GM21825 (cell line): ENCODE data around the gene STAC3.

Experiments
- ATAC-seq: cut with Tn5 transposase; IDR thresholded peaks from one replicate; pipeline ENCODE4 v1.9.1; 2021; ENCODE audit warnings: mild to moderate bottlenecking, moderate library complexity; ENCODE audit not compliant: unreplicated experiment

STAC3 gene

DNA sequence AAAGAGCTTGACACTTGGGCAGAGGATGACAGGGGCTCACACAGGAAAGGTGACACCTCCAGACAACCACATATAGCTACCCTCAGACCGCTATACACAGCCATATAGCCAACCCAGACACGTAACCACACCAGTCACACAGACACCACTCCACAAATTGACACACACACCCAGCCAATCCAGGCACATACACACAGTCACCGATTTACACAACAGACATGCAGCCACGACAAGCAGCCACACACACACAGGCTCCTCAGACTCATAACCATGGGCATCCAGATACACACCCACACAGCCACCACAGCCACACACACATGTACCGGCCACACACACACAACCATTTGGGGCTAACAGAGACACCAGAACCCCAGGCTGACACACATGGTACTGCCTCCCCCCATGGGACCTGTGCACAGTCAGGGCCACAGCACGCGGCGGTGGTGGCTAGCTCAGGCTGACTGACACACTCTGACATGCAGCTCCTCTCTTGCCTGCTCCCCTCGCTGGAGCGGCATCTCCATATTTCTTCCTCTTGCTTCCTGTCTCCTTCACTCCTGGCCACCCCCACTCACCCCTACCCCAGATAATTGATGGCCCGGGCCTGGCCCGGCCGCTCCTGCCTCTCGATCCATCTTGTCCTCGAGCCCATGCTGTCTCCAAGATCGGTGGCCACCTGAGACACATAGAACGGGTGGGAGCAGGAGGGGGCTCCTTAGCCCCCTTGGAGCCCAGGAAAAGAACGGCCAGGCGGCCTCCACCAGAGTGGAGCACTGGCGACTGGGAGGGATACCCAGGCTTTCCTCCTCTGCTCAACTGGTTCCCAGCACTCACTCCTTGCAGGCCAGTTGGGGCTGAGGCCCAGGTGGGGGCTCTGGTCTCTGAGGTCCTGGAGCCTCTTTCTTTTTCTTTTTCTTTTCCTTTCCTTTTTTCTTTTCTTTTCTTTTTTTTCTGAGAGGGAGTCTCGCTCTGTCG is 27.5 kb downstream of the STAC3 start:
- ATAC-seq = no peak

DNA sequence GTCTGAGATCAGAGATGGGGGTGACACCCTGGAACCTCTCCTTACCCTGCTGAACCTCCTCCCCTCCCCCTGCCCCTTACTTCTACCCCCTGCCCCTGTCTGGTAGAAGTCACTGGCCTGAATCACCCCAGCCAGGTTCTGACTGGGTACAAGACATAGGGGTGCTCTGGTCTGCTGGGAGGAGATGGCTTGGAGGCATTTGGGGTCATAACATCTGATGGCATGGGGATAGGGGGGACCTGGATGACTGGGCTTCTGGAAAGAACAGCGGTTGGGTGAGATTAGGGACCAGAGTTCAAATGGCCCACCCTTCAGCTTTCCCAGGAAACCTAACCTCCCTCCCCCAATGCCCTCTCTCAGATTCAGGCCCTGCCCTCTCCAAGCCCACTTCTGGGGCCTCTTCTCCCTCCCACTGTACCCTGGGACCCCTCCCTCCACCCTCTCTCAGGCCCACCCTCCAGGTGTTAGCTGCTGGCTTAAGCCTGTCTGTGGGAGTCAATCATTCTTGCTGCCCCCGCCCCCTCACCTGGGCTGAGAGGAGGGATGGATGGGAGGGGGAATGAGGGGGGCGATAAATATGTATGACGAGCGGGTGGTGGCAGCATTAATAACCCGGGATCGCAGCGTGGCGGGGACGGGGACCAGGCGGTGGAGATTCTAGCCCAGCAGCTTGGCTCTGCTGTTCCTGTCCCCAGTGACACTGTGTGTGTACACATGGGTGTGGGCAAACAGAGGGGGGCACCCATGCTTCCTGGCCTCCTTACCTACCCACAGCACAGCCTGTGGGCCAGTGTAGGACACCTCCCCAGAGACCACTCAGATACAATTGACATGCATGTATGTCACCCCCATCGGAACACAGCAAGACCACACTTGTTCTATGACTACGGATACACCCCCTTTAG is 28.4 kb downstream of the STAC3 start:
- ATAC-seq = no peak

DNA sequence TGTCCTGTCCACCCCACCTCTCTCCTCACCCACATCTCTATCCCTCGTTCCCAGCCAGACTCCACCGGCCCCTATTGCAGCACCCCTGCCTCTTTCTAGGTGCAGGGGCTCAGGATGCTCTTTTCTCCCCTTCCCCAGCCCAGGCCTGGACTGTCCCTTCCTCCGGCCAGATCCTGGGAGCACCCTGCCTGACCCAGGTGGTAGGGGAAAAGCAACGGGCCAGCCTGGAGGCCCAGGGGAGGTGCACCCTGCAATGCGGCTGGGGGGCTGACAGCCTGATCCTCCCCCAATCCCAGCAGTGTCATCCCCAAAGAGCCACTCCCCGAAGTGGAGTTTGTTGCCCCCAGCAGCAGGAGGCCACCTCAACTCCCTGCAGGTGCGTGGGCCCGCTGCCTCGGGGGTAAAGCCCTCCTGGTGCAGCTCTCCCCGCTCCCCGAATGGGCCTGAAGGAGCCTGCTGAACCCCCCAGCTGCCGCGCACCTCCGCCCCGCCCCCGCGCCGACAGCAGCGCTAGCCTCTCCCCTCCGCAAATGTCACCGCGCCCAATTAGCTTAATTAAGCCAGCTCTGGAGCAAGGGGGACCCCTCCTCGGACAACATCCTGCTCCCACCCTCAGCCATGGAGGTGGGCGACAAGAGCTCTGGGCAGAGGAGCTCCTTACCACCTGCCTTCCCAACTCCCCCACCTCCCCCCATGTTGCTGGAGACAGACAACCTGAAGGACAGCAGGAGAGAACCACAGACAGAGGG is 29.6 kb downstream of the STAC3 start:
- no peak for ATAC-seq

DNA sequence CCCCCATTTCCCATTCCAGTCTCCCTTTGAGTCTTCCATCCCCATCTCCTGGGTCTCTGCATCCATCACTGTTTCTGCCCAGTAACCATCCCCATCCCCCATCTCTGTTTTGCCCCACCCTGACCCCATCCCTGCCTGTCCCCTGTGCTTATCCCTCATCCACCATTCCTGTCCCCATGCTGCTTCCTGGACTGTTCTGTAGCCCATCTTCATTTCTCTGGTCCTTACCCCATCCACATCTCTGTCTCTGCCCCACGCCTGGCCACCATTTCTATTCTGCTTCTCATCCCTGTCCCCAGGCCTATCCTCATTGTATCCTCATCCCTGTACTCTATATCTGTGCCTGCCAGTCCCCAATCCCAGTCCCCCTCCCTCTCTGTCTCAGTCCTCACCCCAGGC is 30.2 kb downstream of the STAC3 start:
- no peak for ATAC-seq

DNA sequence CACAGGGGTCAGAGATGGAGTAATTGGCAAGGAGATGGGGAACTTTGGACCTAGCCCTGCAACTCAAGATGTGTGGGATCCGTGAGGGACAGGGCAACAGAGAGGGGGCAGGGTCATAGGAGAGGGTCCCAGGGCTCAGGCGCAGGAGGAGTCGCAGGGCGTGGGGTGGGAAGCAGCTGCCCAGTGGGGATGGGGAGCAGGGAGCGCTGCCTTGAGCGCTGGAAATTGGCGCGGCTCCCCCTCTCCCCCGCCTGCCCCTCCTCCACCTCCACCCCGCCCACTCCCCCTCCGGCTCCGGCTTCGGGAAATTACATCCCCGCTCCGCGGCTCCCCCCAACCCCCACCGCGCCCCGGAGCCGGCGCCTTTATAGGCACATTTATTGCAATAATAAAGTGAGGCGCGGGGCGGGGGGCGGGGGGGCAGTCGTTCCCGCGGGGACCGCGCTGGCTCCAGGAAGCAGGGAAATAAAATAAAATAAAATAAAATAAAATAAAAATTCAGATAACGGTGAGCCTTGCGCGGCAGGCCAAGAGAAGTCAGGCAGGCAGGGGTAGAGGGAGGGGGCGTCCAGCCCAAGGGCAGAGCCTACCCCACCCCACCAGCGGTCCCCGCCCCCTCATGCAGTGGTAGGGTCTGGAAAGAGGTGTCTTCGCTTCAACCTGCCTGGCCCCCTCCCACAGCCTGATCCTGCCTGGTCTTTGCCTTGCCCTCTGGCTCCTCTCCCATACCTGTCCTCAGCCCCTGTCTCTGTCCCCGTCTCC is 30.8 kb downstream of the STAC3 start:
- ATAC-seq = no peak

DNA sequence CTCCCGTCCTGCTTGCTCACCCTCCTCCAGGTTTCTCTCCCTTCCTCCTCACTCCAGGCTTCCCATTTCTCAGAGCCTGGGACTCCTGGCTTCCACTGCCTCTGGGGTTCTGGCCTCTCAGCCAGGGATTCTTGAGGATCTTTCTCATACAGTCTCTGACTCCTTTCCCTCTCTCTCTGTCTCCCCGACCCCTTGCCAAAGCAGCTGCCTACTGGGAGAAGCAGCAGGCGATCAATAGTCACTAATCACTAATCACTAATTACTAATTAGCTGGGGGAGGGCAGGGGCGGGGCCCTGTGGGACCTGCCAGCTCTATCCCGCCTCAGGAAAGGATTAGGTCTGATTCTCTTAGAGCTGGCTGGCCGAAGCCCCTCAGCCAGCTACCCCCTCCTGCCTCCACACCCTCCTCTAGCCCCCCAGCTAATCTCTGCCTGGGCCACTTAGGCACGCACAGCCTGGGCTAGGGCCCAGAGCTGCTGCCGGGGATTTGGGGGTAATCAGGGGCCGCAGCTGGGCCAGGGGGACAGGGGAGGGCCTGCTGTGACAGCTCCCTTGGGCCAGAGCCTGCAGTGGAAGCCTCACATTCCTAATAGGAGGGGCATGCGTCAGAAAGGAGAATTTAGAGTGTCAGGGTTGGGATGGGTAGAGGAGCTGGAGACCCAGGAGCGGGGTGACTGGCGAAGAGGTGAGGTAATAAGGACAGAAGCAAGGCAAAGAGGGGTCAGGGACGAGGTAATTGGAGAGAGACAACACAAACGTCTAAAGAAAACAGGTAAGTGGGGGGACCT is 31.6 kb downstream of the STAC3 start:
- no peak for ATAC-seq

DNA sequence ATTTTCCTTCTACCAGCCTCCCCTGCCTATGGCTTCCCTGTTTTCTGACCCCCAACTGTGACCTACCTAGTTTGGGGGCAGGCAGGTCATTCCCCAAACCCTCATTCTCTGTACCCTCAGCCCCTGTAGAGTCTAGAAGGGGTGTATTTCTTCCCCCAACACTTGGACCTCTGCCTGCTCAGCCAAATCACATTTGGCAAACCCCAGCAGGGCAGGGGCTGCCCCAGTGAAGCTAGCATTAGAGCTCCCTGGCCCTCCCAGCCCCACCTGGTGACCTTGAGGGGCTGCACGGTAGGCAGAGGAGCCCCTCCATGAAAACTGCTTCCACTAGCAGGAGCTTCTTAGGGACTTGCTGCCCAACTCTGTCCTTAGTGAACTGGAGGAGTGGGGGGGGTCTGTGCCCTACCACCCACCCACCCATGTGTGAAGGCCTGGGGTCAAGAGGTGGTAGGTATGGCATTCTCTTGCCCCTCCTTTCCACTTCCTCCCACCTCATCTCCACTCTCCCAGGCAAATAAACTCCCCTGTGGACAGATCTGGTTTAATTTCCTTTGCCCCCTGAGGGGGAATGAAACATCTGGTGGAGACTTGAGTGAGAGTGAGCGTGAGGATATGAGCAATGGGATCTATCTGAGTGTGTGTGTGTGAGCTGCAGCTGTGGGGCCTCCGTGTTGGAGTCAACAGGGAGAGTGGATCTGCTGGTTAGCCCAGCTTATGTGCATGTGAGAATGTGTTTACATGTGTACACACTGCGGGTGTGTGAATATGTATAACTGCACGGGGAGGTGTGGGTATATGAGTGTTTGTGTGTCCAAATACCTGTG is 32.7 kb downstream of the STAC3 start:
- no peak for ATAC-seq

DNA sequence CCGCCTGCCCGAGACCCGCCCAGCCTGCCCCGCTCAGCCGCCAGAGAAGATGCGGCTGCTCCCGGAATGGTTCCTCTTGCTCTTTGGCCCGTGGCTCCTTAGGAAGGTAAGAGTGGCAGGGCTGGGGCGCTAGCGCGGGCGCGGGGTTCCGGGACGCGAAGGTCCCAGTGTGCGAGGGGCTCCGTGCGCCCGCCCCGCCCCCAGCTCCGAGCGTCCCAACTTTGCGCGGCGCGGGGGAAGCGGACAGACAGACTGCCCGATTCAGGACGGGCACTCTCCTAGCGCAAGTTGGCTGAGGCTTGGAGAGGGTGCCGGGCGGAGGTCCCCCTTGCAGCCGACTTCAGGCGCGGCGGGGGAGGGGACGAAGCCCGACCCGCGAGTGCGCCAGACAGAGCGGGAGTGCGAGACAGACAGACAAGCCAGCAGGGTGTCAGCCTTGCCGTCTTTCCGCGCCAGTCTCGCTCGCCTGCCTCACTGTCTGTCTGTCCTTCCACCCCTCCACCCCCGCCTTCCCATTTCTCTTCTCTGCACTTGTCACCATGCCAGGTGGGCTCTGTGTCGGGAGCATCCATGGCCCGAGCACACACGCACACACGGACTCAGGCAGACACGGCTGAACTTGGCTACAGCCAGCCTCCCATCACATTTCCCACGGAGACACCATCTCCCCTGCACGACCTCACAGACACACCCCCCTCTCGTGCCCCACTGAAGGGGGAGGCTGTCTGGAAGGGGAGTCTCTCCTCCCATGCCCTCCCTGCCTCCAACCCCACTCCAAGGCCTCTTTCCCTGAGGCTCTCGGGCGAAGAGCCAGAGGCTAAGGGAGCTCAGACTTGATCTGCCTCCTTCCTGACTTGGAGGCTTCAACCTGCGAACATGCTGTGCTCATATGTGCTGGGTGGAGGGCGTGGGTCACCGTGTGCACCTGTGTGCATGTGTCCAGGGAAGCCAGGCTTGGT is 33.8 kb downstream of the STAC3 start:
- ATAC-seq = no peak

DNA sequence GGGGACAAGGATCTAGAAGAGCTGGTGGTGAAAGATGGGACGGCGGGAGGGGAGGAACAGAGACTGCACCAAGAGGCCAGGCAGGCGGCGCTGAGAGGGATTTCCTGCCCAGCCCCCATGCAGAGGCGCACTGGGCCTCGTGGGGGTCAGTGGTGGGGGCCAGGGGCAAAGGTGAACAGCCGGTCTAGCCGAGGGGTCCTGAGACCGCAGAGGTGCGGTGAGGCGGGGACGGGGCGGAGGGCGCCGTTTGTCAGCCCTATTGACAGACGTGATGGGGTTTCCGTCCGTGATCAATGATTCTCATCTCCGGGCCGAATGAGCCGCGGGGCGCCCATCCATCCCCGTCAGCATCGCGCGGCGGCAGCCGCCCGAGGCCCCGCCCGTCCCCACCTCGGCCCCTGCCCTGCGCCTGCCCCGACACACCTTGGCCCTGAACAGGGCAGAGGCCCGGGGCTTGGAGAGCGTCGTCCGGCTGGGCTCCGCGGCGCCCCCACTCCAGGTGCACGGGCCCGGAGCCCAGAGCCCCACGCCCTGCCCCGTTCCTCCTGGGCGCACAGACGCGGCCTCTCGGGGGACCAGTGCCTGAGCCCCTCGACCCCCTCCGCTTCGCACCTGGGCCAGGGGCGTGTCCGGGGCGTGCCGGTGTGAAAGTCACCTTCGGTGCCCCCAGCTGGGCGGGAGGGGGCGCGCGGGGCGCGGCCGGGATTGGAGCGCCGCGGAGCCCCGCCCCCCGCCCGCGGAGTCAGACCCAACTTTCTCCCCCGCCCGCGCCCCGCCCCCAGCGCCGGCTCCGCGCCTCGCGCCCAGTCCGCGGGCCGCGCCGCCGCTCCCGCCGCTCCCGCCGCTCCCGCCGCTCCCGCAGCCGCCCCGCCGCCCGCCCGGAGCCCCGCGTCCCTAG is 34.7 kb downstream of the STAC3 start, which contains the start of gene NXPH4:
NXPH4 (plus strand) TSS at position 781 of the 898 bp plus-strand sequence. CDS start 176 bp downstream, outside the sequence.
- no peak for ATAC-seq

DNA sequence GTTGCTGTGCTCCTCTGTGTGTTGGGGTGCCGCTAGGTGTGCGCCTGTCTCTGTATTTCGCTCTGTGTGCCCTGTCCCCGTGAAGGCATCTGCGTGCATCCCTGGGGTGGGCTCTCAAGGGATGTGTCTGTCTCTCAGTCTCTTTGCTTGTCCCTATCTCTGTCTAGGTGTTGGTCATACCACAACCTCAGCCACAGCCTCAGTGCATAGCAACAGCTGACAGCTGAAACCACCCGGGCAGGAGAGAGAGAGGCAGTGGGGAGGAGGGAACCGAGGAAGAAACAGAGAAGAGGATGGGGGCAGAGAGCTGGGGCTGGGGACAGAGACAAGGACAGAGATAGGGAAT is 35.3 kb downstream of the STAC3 start:
- no peak for ATAC-seq

DNA sequence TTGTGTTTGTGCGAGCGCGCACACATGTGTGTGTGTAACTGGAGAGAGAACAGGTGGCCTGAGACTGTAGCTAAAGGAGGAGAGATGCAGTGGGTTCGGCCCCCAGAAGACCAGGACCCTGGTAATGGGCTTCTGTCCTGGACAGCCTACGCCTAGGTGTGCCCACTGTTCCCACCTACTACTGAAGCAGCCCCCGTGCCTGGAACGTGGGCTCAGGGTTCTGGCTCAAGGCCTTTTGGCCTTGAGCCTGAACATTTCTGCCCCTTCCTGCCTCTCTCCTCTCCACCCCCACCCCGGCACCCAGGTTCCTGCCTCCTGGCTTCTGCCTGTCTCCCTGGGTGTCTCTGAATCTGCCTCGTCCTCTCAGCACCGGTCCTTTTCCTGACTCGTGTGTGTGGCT is 35.9 kb downstream of the STAC3 start:
- ATAC-seq = no peak

DNA sequence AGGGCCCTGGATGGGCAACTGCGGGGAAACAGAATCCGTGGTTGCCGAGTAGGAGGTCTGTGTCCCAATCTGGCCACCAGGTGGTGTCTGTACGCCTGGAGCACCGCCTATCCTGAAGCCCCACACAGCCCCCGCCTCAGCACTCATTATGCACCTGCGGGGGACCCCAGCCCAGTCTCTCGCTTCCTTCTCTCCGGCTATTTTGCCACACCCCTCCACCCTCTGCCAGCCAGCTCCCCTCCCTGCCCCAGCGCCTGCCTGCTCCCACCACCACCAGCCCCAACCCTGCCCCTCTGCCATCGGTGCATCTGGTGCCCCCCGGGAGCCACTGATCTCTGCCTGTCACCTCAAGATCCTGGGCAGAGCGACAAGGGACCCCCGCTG is 36.6 kb downstream of the STAC3 start:
- ATAC-seq = no peak

DNA sequence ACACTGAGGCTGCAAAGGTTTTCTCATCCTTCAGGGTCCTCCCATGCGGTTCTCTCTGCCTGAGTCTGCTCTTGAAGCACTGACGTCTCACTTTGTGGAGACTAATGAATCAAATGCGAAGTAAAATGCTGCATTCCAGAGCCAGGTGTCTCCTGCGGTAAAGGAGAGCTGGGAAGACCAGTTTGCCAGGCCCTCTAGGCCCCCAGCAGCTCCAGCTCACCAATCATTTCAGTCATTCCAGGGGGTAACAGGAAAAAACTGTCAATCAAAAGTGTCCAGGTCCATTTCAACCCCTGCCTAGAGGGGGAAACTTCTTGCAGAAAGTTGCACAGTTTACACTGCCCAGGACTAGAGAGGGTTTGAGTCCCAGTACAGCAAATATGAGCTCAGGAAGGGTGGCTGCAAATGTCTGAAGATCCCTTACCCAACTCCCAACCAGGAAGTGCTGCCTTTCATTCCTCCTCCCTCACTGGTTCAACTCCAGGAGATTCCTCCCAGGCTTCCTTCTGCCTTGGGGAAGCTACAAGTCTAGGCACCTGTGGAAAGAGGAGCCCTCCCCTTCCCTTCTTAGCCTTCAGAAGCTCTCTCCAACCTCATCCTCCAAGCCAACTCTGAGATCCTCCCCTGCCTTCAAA is 37.1 kb downstream of the STAC3 start:
- no peak for ATAC-seq

DNA sequence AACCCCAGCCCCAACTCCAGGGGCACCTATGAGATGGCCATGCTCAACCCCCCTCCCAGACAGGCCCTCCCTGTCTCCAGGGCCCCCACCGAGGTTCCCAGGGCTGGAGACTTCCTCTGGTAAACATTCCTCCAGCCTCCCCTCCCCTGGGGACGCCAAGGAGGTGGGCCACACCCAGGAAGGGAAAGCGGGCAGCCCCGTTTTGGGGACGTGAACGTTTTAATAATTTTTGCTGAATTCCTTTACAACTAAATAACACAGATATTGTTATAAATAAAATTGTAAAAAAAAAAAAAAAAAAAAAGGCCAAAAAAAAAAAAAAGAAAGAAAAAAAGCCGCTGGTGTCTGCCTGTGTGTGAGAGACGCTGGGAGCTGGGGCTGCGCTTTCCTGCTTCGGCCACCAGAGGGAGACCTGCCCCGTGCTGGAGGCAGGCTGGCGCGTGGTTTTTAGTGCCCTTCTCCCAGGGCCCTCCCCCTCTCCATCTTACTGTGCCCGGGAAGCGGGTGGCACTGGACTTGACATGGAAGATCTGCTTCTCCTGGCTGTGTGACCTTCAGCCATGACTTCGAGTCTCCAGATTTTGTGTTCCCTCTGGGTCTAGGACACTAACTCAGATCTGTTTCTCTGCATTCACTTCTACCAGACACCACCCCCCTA is 37.8 kb downstream of the STAC3 start:
- peak; percentile 42 for ATAC-seq

DNA sequence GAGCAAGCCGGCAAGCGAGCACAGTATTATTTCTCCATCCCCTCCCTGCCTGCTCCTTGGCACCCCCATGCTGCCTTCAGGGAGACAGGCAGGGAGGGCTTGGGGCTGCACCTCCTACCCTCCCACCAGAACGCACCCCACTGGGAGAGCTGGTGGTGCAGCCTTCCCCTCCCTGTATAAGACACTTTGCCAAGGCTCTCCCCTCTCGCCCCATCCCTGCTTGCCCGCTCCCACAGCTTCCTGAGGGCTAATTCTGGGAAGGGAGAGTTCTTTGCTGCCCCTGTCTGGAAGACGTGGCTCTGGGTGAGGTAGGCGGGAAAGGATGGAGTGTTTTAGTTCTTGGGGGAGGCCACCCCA is 38.3 kb downstream of the STAC3 start:
- ATAC-seq = no peak
